Myocyte (in vitro differentiated cells): Measurements from ENCODE around the gene MAPK4. TPM values are rescaled to one million over a fixed set of nuclear protein-coding genes. Genes with fewer than 3 reads are reported as not detected.

ENCODE experiments used
- DNase-seq: peaks from one replicate; pipeline ENCODE4 v3.0.0-alpha.2; 2012; ENCODE audit warnings: low read depth
- total RNA-seq: library from RNA; depleted of rRNA; stranded (reverse); fragments of >200 nt; gene quantifications from 2 replicates; pipeline ENCODE4 v1.2.3, GENCODE V29; 2014

MAPK4 gene
- total RNA-seq, 1 donor from 2014 or later: not detected

- no peak for DNase-seq
These were observed 91.4 kb downstream of the MAPK4 start for GRCh38 chr18:50651334-50651733.

- no peak for DNase-seq
These were observed 93.7 kb downstream of the MAPK4 start for GRCh38 chr18:50653402-50654093.

- no peak for DNase-seq
These were observed 94.3 kb downstream of the MAPK4 start for GRCh38 chr18:50654211-50654610.

- DNase-seq: no peak
These were observed 95.0 kb downstream of the MAPK4 start for GRCh38 chr18:50654658-50655550.

- DNase-seq: no peak
These were observed 96.5 kb downstream of the MAPK4 start for GRCh38 chr18:50656396-50656795.

GRCh38 chr18:50656841-50657470, 97.1 kb downstream of the MAPK4 start:
- peak; percentile 13 for DNase-seq

- DNase-seq: no peak
These were observed 98.7 kb downstream of the MAPK4 start for GRCh38 chr18:50658601-50659000.

- DNase-seq: no peak
These were observed 99.5 kb downstream of the MAPK4 start for GRCh38 chr18:50659091-50660003.

GRCh38 chr18:50661013-50661412, 101.1 kb downstream of the MAPK4 start:
- DNase-seq: no peak

- no peak for DNase-seq
These were observed 102.3 kb downstream of the MAPK4 start for GRCh38 chr18:50662177-50662576.

- DNase-seq: no peak
These were observed 103.0 kb downstream of the MAPK4 start for GRCh38 chr18:50662775-50663383.

GRCh38 chr18:50663626-50664441, 103.9 kb downstream of the MAPK4 start:
- DNase-seq: no peak

GRCh38 chr18:50665015-50665414, 105.1 kb downstream of the MAPK4 start:
- DNase-seq: no peak

- no peak for DNase-seq
These were observed 105.6 kb downstream of the MAPK4 start for GRCh38 chr18:50665519-50665918.

GRCh38 chr18:50666536-50666935, 106.6 kb downstream of the MAPK4 start:
- no peak for DNase-seq

- DNase-seq: no peak
These were observed 111.5 kb downstream of the MAPK4 start for GRCh38 chr18:50671376-50671775.

GRCh38 chr18:50674307-50674980, 114.6 kb downstream of the MAPK4 start:
- peak; percentile 14 for DNase-seq

GRCh38 chr18:50675043-50675442, 115.2 kb downstream of the MAPK4 start:
- no peak for DNase-seq

- DNase-seq: no peak
These were observed 118.8 kb downstream of the MAPK4 start for GRCh38 chr18:50678651-50679050.
